ENCODE results near the gene WFDC5. TPM values are rescaled to one million over a fixed set of nuclear protein-coding genes. Genes with fewer than 3 reads are reported as not detected.

Gene WFDC5
- total and polyA plus RNA-seq, 9 of the 15 experiments (the other 6 are each of a cell fraction or from before 2014, with no cell fraction given) = not detected

DNA sequence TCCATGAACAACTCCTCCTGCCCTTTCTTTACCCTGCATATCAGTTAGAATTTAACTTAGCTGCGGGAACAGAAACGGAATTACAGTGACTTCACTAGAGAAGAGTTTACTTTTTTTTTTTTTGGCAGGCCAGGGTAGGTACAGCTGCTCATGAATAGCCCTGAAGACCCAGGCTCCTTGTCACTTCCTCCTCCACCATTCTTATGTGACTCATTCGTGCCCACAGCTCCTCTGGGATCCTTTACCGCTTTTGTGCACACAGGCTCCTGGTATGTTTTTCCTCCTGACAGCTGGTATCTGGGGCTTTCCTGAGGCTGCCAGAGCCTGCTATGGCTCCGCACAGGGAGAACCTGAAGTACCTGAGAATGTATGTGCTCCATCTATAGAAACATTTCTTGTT is 10.2 kb downstream of the WFDC5 start (continued):
- TF ChIP-seq, protein P1, sequence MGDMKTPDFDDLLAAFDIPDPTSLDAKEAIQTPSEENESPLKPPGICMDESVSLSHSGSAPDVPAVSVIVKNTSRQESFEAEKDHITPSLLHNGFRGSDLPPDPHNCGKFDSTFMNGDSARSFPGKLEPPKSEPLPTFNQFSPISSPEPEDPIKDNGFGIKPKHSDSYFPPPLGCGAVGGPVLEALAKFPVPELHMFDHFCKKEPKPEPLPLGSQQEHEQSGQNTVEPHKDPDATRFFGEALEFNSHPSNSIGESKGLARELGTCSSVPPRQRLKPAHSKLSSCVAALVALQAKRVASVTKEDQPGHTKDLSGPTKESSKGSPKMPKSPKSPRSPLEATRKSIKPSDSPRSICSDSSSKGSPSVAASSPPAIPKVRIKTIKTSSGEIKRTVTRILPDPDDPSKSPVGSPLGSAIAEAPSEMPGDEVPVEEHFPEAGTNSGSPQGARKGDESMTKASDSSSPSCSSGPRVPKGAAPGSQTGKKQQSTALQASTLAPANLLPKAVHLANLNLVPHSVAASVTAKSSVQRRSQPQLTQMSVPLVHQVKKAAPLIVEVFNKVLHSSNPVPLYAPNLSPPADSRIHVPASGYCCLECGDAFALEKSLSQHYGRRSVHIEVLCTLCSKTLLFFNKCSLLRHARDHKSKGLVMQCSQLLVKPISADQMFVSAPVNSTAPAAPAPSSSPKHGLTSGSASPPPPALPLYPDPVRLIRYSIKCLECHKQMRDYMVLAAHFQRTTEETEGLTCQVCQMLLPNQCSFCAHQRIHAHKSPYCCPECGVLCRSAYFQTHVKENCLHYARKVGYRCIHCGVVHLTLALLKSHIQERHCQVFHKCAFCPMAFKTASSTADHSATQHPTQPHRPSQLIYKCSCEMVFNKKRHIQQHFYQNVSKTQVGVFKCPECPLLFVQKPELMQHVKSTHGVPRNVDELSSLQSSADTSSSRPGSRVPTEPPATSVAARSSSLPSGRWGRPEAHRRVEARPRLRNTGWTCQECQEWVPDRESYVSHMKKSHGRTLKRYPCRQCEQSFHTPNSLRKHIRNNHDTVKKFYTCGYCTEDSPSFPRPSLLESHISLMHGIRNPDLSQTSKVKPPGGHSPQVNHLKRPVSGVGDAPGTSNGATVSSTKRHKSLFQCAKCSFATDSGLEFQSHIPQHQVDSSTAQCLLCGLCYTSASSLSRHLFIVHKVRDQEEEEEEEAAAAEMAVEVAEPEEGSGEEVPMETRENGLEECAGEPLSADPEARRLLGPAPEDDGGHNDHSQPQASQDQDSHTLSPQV (IDR thresholded peaks at IDR 0.05) = no peak
- TF ChIP-seq ZNF778 (CRISPR knock-in tag; IDR thresholded peaks at IDR 0.05) = no peak
- TF ChIP-seq, protein P2, sequence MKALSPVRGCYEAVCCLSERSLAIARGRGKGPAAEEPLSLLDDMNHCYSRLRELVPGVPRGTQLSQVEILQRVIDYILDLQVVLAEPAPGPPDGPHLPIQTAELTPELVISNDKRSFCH (CRISPR knock-in tag; IDR thresholded peaks at IDR 0.05) = no peak
- TF ChIP-seq, protein P2 (tag; IDR thresholded peaks at IDR 0.05) = no peak
- no peak for TF ChIP-seq GATA2 (CRISPR knock-in tag; IDR thresholded peaks at IDR 0.05)

DNA sequence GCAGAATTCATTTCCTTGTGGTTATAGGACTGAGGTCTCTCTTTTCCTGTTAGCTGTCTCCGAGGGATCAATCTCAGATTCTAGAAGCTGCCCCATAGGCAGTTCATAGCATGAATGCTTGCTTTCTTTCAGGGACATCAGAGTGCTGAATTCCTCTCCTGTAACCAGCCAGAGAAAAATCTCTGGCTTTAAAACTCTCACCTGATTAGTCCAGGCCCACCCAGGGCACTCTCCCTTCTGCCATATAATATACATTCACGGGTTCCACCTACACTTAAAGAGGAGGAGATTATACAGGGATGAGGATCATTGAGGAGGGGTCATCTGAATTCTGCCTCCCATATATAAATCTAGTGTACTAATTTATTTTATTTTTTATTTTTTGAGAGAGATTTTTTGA is 11.9 kb downstream of the WFDC5 start:
- H3K36me3 ChIP-seq (ENCODE audit: control insufficient read depth, insufficient read depth, low read length) = no peaks in the 10 kb centered on the region
- H2AFZ ChIP-seq (ENCODE audit: low read depth, low read length) = no peak overlapping the region
- H3K27me3 ChIP-seq (ENCODE audit: control insufficient read depth in 2 of 2, insufficient read depth in 2 of 2, low read length in 2 of 2) = peaks cover 28 to 35% of the 10 kb centered on the region in 2 experiments
- WGBS (ENCODE audit: insufficient coverage, low coverage, missing lambda C conversion rate) = 8% methylated on average over 2 of the region's 2 CpGs
- H3K4me1 ChIP-seq (replicated peaks in 1 of 2; ENCODE audit: control insufficient read depth in 2 of 2, insufficient read depth in 2 of 2, low read length in 2 of 2) = peaks cover 0 to 9% of the 10 kb centered on the region in 2 experiments; a peak in 1 of 5 replicates
- BruUV-seq (replicated peaks) = no TSS peak
- in situ Hi-C loops (cut with MboI) = no loop called here
- no peak overlapping the region for H3K4me2 ChIP-seq (ENCODE audit: insufficient read depth, low read length)
- H3K4me3 ChIP-seq = no peak overlapping the region
- ATAC-seq = no peak
- no peak for FAIRE-seq
- no peaks in the 10 kb centered on the region for H3K9me1 ChIP-seq (ENCODE audit: control insufficient read depth, insufficient read depth, low read length)
- ChIA-PET POLR2A (no interaction called here), CTCF (ENCODE audit: low intra/inter-chr PET ratio) (no interaction called here)
- H3K27ac ChIP-seq (ENCODE audit: extremely low read depth, low read depth, low read length) = no peak overlapping the region
- no peak for DNase-seq (ENCODE audit: extremely low read depth in 1 of 4, low spot score in 3 of 4)
- no peak overlapping the region for H3K9ac ChIP-seq (ENCODE audit: insufficient read depth in 1 of 2, low read depth in 2 of 2, low read length in 2 of 2)
- H4K20me1 ChIP-seq (replicated peaks; ENCODE audit: control insufficient read depth, insufficient read depth, low read length) = no peaks in the 10 kb centered on the region
- intact Hi-C loops (cut with micrococcal nuclease) = no loop called here
- no peaks in the 10 kb centered on the region for H3K79me2 ChIP-seq (ENCODE audit: control insufficient read depth, insufficient read depth, low read length)
- TF ChIP-seq, protein P3, sequence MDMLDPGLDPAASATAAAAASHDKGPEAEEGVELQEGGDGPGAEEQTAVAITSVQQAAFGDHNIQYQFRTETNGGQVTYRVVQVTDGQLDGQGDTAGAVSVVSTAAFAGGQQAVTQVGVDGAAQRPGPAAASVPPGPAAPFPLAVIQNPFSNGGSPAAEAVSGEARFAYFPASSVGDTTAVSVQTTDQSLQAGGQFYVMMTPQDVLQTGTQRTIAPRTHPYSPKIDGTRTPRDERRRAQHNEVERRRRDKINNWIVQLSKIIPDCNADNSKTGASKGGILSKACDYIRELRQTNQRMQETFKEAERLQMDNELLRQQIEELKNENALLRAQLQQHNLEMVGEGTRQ (CRISPR knock-in tag; IDR thresholded peaks at IDR 0.05) = no peak
- peak; percentile 39; the same call in 1 of the 2 replicates for TF ChIP-seq FOXM1 (IDR thresholded peaks at IDR 0.05; ENCODE audit: low read depth)
- TF ChIP-seq FOXM1 (CRISPR knock-in tag; IDR thresholded peaks at IDR 0.05; ENCODE audit: low read depth) = no peak
- TF ChIP-seq ZNF134 (CRISPR knock-in tag; conservative IDR thresholded peaks at IDR 0.05) = peak; percentile 87
- H3K9me3 ChIP-seq (replicated peaks; ENCODE audit: control insufficient read depth, insufficient read depth, low read depth, low read length) = no peaks in the 10 kb centered on the region

All from K562 (cell line).